A549 (cell line): Measurements from ENCODE around the gene BUD31.

ENCODE experiments used
- MYC ChIP-seq: IDR thresholded peaks from 2 replicates; pipeline ENCODE4 v1.6.1; 2012; ENCODE audit warnings: mild to moderate bottlenecking, inconsistent platforms, low read length, improper control_type of control experiment, borderline replicate concordance
- PHF8 ChIP-seq: fragments of 200-600 bp; sonication (generic); IDR thresholded peaks from 2 replicates; pipeline ENCODE4 v1.6.1; 2016; ENCODE audit warnings: low read depth, mild to moderate bottlenecking, antibody characterized with exemption, moderate library complexity, borderline replicate concordance
- POLR2A ChIP-seq: IDR thresholded peaks from 2 replicates; pipeline ENCODE4 v1.6.1; 2012; ENCODE audit warnings: mild to moderate bottlenecking, low read length
- TF ChIP-seq, protein P1 (sequence below): fragments of >200 bp; sonication (Bioruptor Twin); formaldehyde crosslinking; IDR thresholded peaks from 3 replicates; pipeline ENCODE4 v1.5.1; 2016
- TF ChIP-seq, protein P2 (sequence below): IDR thresholded peaks from 2 replicates; pipeline ENCODE4 v1.6.1; 2012

DNA sequence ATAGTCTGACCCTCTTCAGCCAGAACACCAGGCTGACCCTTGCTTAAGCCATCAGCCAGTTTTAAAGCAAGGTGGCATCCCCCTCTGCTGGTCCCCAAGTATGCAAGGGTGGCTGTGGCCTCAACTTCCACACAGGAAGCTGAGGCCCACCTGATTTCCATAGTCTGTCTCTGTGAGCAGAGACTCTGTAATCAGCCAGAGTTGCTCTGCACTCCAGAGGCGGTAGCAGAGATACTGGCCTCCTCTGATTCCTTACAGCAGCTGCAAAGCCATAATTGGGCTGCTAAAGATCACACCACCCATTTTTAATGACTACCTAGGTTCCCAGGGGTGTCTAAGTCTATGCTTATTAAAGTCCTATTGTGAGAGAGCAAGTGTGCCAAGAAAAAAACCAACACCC lies 2.2 kb upstream of the BUD31 start:
- TF ChIP-seq, protein P1, sequence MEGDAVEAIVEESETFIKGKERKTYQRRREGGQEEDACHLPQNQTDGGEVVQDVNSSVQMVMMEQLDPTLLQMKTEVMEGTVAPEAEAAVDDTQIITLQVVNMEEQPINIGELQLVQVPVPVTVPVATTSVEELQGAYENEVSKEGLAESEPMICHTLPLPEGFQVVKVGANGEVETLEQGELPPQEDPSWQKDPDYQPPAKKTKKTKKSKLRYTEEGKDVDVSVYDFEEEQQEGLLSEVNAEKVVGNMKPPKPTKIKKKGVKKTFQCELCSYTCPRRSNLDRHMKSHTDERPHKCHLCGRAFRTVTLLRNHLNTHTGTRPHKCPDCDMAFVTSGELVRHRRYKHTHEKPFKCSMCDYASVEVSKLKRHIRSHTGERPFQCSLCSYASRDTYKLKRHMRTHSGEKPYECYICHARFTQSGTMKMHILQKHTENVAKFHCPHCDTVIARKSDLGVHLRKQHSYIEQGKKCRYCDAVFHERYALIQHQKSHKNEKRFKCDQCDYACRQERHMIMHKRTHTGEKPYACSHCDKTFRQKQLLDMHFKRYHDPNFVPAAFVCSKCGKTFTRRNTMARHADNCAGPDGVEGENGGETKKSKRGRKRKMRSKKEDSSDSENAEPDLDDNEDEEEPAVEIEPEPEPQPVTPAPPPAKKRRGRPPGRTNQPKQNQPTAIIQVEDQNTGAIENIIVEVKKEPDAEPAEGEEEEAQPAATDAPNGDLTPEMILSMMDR: no peak
- TF ChIP-seq POLR2A: no peak
- TF ChIP-seq, protein P2, sequence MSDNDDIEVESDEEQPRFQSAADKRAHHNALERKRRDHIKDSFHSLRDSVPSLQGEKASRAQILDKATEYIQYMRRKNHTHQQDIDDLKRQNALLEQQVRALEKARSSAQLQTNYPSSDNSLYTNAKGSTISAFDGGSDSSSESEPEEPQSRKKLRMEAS: no peak
- no peak for TF ChIP-seq MYC
- TF ChIP-seq PHF8: no peak
